ENCODE data around the gene DOP1B. TPM values are rescaled to one million over a fixed set of nuclear protein-coding genes. Genes with fewer than 3 reads are reported as not detected.
"Not testable (repeated sequence)": the region's sequence is repeated elsewhere in the genome, so short reads cannot be mapped to it uniquely, and the experiment has no call there.

The DOP1B gene
- total RNA-seq, 1 donor: 11.7 TPM

DNA sequence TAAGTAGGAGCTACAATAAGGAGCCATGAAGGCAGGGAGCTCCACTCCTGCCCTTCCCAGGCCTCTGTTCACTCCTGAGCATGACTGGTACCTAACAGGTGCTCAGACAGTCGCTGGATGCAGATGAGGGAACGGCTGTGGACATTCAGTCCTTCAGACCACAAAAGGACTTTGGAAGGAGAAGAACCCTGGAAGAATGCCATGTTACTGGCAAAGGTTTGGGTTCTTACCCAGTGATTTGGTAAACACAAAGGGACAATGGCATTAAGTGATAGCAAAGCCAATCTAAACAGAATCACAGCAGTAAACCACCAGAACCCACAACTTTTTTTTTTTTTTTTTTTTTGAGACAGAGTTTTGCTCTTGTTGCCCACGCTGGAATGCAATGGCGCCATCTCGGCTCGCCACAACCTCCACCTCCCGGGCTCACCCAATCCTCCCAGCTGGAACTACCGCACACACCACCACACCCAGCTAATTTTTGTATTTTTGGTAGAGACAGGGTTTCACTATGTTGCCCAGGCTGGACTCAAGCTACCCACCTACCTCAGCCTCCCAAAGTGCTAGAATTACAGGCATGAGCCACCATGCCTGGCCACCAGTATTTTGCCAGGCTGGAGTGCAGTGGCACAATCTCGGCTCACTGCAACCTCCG, 29.2 kb upstream of the DOP1B start:
- DNase-seq (ENCODE audit: low read depth): no peak
- TF ChIP-seq, protein P1, sequence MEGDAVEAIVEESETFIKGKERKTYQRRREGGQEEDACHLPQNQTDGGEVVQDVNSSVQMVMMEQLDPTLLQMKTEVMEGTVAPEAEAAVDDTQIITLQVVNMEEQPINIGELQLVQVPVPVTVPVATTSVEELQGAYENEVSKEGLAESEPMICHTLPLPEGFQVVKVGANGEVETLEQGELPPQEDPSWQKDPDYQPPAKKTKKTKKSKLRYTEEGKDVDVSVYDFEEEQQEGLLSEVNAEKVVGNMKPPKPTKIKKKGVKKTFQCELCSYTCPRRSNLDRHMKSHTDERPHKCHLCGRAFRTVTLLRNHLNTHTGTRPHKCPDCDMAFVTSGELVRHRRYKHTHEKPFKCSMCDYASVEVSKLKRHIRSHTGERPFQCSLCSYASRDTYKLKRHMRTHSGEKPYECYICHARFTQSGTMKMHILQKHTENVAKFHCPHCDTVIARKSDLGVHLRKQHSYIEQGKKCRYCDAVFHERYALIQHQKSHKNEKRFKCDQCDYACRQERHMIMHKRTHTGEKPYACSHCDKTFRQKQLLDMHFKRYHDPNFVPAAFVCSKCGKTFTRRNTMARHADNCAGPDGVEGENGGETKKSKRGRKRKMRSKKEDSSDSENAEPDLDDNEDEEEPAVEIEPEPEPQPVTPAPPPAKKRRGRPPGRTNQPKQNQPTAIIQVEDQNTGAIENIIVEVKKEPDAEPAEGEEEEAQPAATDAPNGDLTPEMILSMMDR (IDR thresholded peaks at IDR 0.05; ENCODE audit: insufficient read depth, low read depth, low read length): no peak
- H3K4me3 ChIP-seq (ENCODE audit: low read depth, low read length): no peak overlapping the region

DNA sequence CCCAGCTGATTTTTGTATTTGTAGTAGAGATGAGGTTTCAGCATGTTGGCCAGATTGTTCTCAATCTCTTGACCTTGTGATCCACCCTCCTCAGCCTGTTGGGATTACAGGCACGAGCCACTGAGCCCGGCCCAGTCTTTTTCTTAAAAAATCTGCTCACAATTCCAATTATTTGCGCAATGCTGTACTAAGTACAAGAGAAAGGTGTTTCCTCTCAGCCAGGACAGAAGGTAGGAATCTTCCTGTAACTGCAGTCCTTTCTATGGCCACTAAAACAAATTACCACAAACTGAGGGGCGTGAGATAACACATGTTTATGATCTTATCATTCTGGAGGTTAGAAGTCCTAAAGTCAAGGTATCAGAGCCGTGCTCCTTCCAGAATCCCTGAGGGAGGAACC, 28.6 kb upstream of the DOP1B start:
- H3K4me3 ChIP-seq (ENCODE audit: low read depth, low read length): no peak overlapping the region
- DNase-seq (ENCODE audit: low read depth): no peak
- TF ChIP-seq, protein P1 (IDR thresholded peaks at IDR 0.05; ENCODE audit: insufficient read depth, low read depth, low read length): no peak

DNA sequence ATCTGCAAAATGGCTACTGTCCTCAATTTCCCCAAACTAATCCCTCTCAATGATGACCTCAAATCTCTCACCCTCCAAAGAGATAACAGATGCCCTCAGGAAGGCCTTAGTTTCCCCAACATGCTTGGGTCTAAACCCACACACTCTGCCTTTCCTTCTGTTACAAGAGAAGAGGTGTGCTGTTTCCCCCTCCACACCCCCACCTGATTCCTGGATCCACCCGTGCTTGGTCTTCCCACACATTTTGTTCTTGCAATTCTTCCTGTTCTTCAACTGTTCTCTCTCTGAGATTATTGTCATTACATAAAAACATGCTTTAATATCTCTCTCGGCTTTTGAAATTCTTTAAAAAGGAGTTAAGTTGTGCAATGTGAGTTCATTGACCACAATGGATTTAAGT, 27.4 kb upstream of the DOP1B start:
- TF ChIP-seq, protein P1 (IDR thresholded peaks at IDR 0.05; ENCODE audit: insufficient read depth, low read depth, low read length): no peak
- DNase-seq (ENCODE audit: low read depth): no peak
- H3K4me3 ChIP-seq (ENCODE audit: low read depth, low read length): no peak overlapping the region

DNA sequence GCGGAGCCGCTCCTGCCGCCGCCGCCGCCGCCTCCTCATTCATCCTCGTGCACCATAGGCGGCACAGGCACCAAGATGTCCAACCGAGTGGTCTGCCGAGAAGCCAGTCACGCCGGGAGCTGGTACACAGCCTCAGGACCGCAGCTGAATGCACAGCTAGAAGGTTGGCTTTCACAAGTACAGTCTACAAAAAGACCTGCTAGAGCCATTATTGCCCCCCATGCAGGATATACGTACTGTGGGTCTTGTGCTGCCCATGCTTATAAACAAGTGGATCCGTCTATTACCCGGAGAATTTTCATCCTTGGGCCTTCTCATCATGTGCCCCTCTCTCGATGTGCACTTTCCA, 26.2 kb upstream of the DOP1B start:
- peak overlapping the region; percentile 36 for H3K4me3 ChIP-seq (ENCODE audit: low read depth, low read length)

DNA sequence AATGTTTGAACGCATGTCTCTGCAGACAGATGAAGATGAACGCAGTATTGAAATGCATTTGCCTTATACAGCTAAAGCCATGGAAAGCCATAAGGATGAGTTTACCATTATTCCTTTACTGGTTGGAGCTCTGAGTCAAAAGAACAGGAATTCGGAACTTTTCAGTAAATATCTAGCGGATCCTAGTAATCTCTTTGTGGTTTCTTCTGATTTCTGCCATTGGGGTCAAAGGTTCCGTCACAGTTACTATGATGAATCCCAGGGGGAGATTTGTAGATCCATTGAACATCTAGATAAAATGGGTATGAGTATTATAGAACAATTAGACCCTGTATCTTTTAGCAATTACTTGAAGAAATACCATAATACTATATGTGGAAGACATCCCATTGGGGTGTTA, 25.8 kb upstream of the DOP1B start:
- H3K4me3 ChIP-seq (ENCODE audit: low read depth, low read length): not testable (repeated sequence)

More for the DNA sequence above, 26.2 kb upstream of the DOP1B start:
- DNase-seq (ENCODE audit: low read depth): not testable (repeated sequence)

DNA sequence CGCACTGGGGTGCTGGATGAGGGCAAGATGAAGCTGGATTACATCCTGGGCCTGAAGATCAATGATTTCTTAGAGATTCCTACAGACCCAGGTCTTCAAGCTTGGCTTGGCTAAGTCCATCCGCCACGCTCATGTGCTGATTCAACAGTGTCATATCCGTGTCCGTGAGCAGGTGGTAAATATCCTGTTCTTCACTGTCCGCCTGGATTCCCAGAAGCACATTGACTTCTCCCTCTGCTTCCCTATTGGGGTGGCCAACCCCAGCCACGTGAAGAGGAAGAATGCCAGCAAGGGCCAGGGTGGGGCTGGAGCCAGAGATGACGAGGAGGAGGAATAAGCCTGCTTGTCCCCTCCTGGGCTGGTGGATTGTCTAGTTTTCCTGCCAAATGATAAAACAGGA, 23.9 kb upstream of the DOP1B start:
- no peak overlapping the region for H3K4me3 ChIP-seq (ENCODE audit: low read depth, low read length)
- TF ChIP-seq, protein P1 (IDR thresholded peaks at IDR 0.05; ENCODE audit: insufficient read depth, low read depth, low read length): no peak
- no peak for DNase-seq (ENCODE audit: low read depth)

More for the DNA sequence above, 25.8 kb upstream of the DOP1B start:
- DNase-seq (ENCODE audit: low read depth): peak; percentile 6

DNA sequence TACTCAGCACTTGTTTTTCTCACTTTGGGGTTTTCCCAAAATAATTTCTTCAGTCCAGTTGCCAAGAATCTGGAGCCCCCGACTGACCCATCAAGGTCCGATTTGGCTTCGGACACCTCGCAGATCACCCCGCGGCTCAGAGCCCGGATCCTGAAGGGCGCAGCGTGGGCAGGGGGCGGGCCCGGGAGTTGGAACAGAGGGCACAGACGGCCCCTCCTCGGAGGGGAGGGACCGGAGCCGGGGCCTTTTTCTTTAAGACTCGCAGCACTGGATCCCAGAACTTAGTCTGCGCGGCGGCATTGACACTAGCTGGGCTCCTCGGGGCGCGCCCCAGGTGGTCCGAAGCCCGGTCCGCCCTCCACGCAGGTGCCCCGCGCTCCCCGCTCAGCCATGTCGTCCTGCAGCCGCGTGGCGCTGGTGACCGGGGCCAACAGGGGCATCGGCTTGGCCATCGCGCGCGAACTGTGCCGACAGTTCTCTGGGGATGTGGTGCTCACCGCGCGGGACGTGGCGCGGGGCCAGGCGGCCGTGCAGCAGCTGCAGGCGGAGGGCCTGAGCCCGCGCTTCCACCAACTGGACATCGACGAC, 21.7 kb upstream of the DOP1B start, which contains the start of gene CBR3:
CBR3 (plus strand) TSS at position 277 of the 588 bp plus-strand sequence; CDS start at position 391, 114 bp downstream.
- TF ChIP-seq, protein P1 (IDR thresholded peaks at IDR 0.05; ENCODE audit: insufficient read depth, low read depth, low read length): no peak
- peak; percentile 35 for DNase-seq (ENCODE audit: low read depth)
- H3K4me3 ChIP-seq (ENCODE audit: low read depth, low read length): peak within 1 kb of the TSS; percentile 67

All from fibroblast of villous mesenchyme (primary cell).